HEK293 (cell line): Measurements from ENCODE around the gene DENND1C.

Source experiments
- CTCF ChIA-PET: fragments of 350-600 bp; formaldehyde crosslinking; extraction: SDS; loops from one replicate; lab custom pipeline; 2021; ENCODE audit warnings: antibody characterized with exemption; lab: Yijun Ruan, JAX
- POLR2A ChIA-PET: fragments of 300-600 bp; formaldehyde crosslinking; extraction: SDS; loops from one replicate; lab custom pipeline; 2020; ENCODE audit warnings: antibody characterized with exemption, inconsistent platforms; lab: Yijun Ruan, JAX
- H3K27ac ChIP-seq: fragments of 200-500 bp; sonication (Bioruptor generic); 2 replicates; pipeline ENCODE4 v1.5.1; 2014; ENCODE audit warnings: low read depth, low read length, control low read depth, inconsistent platforms; ENCODE audit errors: extremely low read depth
- H3K36me3 ChIP-seq, 2 experiments: fragments of 200-500 bp in 1 of 2; sonication (Bioruptor generic) in 1 of 2; 1 replicate in 1 of 2; 2 replicates in 1 of 2; pipeline ENCODE4 v1.5.1; 2014 to 2017; ENCODE audit warnings: inconsistent platforms in 2 of 2, low read length in 2 of 2; ENCODE audit not compliant: control insufficient read depth in 2 of 2, insufficient read depth in 1 of 2
- H3K4me1 ChIP-seq: fragments of 200-500 bp; sonication (Bioruptor generic); 2 replicates; pipeline ENCODE4 v1.5.1; 2014; ENCODE audit warnings: mild to moderate bottlenecking, low read length, inconsistent platforms; ENCODE audit not compliant: control insufficient read depth, insufficient read depth
- H3K4me3 ChIP-seq: 2 replicates; pipeline ENCODE4 v1.5.1; 2011; ENCODE audit warnings: low read depth, mild to moderate bottlenecking, control low read depth, low read length, moderate library complexity
- H3K9me3 ChIP-seq: fragments of 200-500 bp; sonication (Bioruptor generic); 2 replicates; pipeline ENCODE4 v1.5.1; 2014; ENCODE audit warnings: low read depth, low read length, inconsistent platforms; ENCODE audit not compliant: control insufficient read depth, insufficient read depth
- OSR2 ChIP-seq: fragments of 450-650 bp; formaldehyde crosslinking; IDR thresholded peaks from 2 replicates; pipeline ENCODE4 v1.5.1; 2016; ENCODE audit warnings: missing biosample characterization, missing genetic modification characterization
- ZBTB1 ChIP-seq: fragments of 450-650 bp; formaldehyde crosslinking; IDR thresholded peaks from 2 replicates; pipeline ENCODE4 v1.5.1; 2016; ENCODE audit warnings: missing biosample characterization, missing genetic modification characterization
- ZNF157 ChIP-seq: fragments of 450-650 bp; formaldehyde crosslinking; IDR thresholded peaks from 2 replicates; pipeline ENCODE4 v1.5.1; 2016; ENCODE audit warnings: missing biosample characterization, missing genetic modification characterization
- ZNF214 ChIP-seq: fragments of 450-650 bp; formaldehyde crosslinking; IDR thresholded peaks from 2 replicates; pipeline ENCODE4 v1.5.1; 2017; ENCODE audit warnings: missing biosample characterization, mild to moderate bottlenecking, missing genetic modification characterization, borderline replicate concordance
- ZNF23 ChIP-seq: fragments of 450-650 bp; formaldehyde crosslinking; IDR thresholded peaks from 2 replicates; pipeline ENCODE4 v1.5.1; 2016; ENCODE audit warnings: missing biosample characterization, missing genetic modification characterization, borderline replicate concordance
- ZNF266 ChIP-seq: fragments of 450-650 bp; formaldehyde crosslinking; IDR thresholded peaks from 2 replicates; pipeline ENCODE4 v1.5.1; 2016; ENCODE audit warnings: missing biosample characterization, missing genetic modification characterization, low read depth
- ZNF335 ChIP-seq: fragments of 450-650 bp; formaldehyde crosslinking; conservative IDR thresholded peaks from 2 replicates; pipeline ENCODE4 v1.5.1; 2016; ENCODE audit warnings: missing biosample characterization, missing genetic modification characterization
- ZNF37A ChIP-seq: fragments of 450-650 bp; IDR thresholded peaks from 2 replicates; pipeline ENCODE4 v1.5.1; 2018; ENCODE audit warnings: missing biosample characterization, missing genetic modification characterization
- ZNF394 ChIP-seq: fragments of 450-650 bp; formaldehyde crosslinking; IDR thresholded peaks from 2 replicates; pipeline ENCODE4 v1.5.1; 2016; ENCODE audit warnings: missing biosample characterization, missing genetic modification characterization, mild to moderate bottlenecking, moderate library complexity, borderline replicate concordance
- ZNF404 ChIP-seq: fragments of 450-650 bp; formaldehyde crosslinking; IDR thresholded peaks from 2 replicates; pipeline ENCODE4 v1.5.1; 2017; ENCODE audit warnings: missing biosample characterization, missing genetic modification characterization
- ZNF416 ChIP-seq: fragments of 450-650 bp; formaldehyde crosslinking; IDR thresholded peaks from 2 replicates; pipeline ENCODE4 v1.5.1; 2016; ENCODE audit warnings: missing biosample characterization, missing genetic modification characterization
- ZNF48 ChIP-seq: fragments of 450-650 bp; formaldehyde crosslinking; IDR thresholded peaks from 2 replicates; pipeline ENCODE4 v1.5.1; 2016; ENCODE audit warnings: missing biosample characterization, missing genetic modification characterization
- ZNF514 ChIP-seq: fragments of 450-650 bp; formaldehyde crosslinking; IDR thresholded peaks from 2 replicates; pipeline ENCODE4 v1.5.1; 2016; ENCODE audit warnings: missing biosample characterization, missing genetic modification characterization
- ZNF558 ChIP-seq: fragments of 450-650 bp; formaldehyde crosslinking; IDR thresholded peaks from 2 replicates; pipeline ENCODE4 v1.5.1; 2016; ENCODE audit warnings: missing biosample characterization, missing genetic modification characterization
- ZNF596 ChIP-seq: fragments of 450-650 bp; IDR thresholded peaks from 2 replicates; pipeline ENCODE4 v1.5.0; 2018; ENCODE audit warnings: missing biosample characterization, mild to moderate bottlenecking, missing genetic modification characterization, moderate library complexity
- ZNF610 ChIP-seq: fragments of 450-650 bp; formaldehyde crosslinking; IDR thresholded peaks from 2 replicates; pipeline ENCODE4 v1.5.1; 2016; ENCODE audit warnings: missing biosample characterization, missing genetic modification characterization, borderline replicate concordance
- ZNF626 ChIP-seq: fragments of 450-650 bp; sonication (Bioruptor Pico); formaldehyde crosslinking; IDR thresholded peaks from 2 replicates; pipeline ENCODE4 v1.5.1; 2018; ENCODE audit warnings: missing biosample characterization, missing genetic modification characterization, inconsistent platforms
- ZNF76 ChIP-seq: fragments of 450-650 bp; formaldehyde crosslinking; IDR thresholded peaks from 2 replicates; pipeline ENCODE4; 2016; ENCODE audit warnings: low read depth, missing biosample characterization, missing genetic modification characterization, borderline replicate concordance
- ZNF777 ChIP-seq: fragments of 450-650 bp; formaldehyde crosslinking; IDR thresholded peaks from 2 replicates; pipeline ENCODE4 v1.5.1; 2017; ENCODE audit warnings: missing biosample characterization, missing genetic modification characterization, borderline replicate concordance
- ZNF837 ChIP-seq: fragments of 450-650 bp; formaldehyde crosslinking; IDR thresholded peaks from 2 replicates; pipeline ENCODE4 v1.5.1; 2016; ENCODE audit warnings: missing biosample characterization, missing genetic modification characterization
- ZSCAN23 ChIP-seq: fragments of 450-650 bp; formaldehyde crosslinking; IDR thresholded peaks from 2 replicates; pipeline ENCODE4 v1.5.1; 2016; ENCODE audit warnings: missing biosample characterization, missing genetic modification characterization
- TF ChIP-seq, protein P1 (sequence below): fragments of 450-650 bp; formaldehyde crosslinking; IDR thresholded peaks from 2 replicates; pipeline ENCODE4 v1.5.1; 2016; ENCODE audit warnings: missing biosample characterization, missing genetic modification characterization
- TF ChIP-seq, protein P2 (sequence below): fragments of 450-650 bp; IDR thresholded peaks from 2 replicates; pipeline ENCODE4 v1.5.1; 2018; ENCODE audit warnings: missing biosample characterization, missing genetic modification characterization
- TF ChIP-seq, protein P3 (sequence below): fragments of 450-650 bp; formaldehyde crosslinking; IDR thresholded peaks from 2 replicates; pipeline ENCODE4 v1.5.1; 2017; ENCODE audit warnings: missing biosample characterization, missing genetic modification characterization

DENND1C gene

DNA sequence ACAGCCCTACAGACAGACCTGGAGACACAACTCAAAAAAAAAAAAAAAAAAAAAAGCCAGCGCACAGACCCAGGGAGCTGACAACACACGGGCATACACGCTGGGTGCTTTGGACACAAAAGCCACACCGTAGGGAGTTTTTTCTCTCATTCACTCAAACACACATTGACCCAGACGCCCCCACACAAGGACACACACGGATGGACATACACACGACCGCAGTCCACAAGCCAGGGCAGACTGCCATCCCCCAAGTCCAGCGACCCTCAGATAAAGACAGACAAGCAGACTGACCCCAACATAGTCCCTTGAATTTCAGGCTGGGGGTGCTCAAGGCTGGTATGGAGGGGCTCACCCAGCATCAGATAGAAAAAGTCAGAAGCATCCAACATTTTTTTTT lies 32.5 kb upstream of the DENND1C start (continued):
- TF ChIP-seq ZNF596 (no peak), ZNF626 (tag by site-specific recombination) (no peak), ZNF777 (tag by site-specific recombination) (no peak), ZSCAN23 (tag by site-specific recombination) (no peak)
- TF ChIP-seq, protein P1, sequence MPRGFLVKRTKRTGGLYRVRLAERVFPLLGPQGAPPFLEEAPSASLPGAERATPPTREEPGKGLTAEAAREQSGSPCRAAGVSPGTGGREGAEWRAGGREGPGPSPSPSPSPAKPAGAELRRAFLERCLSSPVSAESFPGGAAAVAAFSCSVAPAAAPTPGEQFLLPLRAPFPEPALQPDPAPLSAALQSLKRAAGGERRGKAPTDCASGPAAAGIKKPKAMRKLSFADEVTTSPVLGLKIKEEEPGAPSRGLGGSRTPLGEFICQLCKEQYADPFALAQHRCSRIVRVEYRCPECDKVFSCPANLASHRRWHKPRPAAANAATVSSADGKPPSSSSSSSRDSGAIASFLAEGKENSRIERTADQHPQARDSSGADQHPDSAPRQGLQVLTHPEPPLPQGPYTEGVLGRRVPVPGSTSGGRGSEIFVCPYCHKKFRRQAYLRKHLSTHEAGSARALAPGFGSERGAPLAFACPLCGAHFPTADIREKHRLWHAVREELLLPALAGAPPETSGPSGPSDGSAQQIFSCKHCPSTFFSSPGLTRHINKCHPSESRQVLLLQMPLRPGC, result no peak

DNA sequence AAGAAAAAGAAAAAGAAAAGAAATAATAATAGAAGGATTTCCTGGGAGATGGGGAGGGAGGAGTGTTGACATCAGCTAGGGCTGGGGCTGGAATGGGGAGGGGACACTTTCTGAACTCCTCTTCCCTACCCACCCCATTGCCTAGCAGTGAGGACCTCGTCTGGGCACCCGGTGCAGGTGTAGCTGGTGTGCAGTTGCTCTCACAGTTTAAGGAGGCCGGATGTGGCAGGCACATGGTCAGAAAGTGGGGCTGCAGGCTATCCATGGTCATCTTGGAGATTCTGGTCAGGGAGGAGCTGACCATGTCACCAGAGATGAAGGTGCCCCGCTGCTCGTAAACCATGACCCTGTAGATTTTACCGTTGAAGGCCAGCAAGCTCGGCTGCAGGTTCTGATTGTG lies 29.0 kb upstream of the DENND1C start:
- TF ChIP-seq ZNF610 (no peak), ZNF48 (tag by site-specific recombination) (no peak), ZNF394 (tag by site-specific recombination) (no peak), ZBTB1 (no peak), OSR2 (tag by site-specific recombination) (no peak), ZNF335 (no peak), ZNF404 (tag by site-specific recombination) (no peak), ZNF416 (tag by site-specific recombination) (no peak), ZNF514 (tag by site-specific recombination) (no peak), ZNF157 (tag by site-specific recombination) (no peak), ZNF23 (tag by site-specific recombination) (no peak), ZNF37A (no peak), ZNF837 (tag by site-specific recombination) (no peak), ZNF266 (tag by site-specific recombination) (no peak), ZNF214 (tag by site-specific recombination) (no peak), ZNF76 (tag by site-specific recombination) (no peak), ZNF558 (tag by site-specific recombination) (no peak)
- TF ChIP-seq, protein P2, sequence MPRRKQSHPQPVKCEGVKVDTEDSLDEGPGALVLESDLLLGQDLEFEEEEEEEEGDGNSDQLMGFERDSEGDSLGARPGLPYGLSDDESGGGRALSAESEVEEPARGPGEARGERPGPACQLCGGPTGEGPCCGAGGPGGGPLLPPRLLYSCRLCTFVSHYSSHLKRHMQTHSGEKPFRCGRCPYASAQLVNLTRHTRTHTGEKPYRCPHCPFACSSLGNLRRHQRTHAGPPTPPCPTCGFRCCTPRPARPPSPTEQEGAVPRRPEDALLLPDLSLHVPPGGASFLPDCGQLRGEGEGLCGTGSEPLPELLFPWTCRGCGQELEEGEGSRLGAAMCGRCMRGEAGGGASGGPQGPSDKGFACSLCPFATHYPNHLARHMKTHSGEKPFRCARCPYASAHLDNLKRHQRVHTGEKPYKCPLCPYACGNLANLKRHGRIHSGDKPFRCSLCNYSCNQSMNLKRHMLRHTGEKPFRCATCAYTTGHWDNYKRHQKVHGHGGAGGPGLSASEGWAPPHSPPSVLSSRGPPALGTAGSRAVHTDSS, result no peak
- TF ChIP-seq, protein P3, sequence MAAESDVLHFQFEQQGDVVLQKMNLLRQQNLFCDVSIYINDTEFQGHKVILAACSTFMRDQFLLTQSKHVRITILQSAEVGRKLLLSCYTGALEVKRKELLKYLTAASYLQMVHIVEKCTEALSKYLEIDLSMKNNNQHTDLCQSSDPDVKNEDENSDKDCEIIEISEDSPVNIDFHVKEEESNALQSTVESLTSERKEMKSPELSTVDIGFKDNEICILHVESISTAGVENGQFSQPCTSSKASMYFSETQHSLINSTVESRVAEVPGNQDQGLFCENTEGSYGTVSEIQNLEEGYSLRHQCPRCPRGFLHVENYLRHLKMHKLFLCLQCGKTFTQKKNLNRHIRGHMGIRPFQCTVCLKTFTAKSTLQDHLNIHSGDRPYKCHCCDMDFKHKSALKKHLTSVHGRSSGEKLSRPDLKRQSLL (tag by site-specific recombination), result no peak
- Histone ChIP-seq H3K4me3 (no peak overlapping the region), H3K4me1 (no peaks in the 10 kb centered on the region), H3K27ac (no peak overlapping the region), H3K36me3 (no peaks in the 10 kb centered on the region), H3K9me3 (no peaks in the 10 kb centered on the region)
- POLR2A ChIA-PET, result no interaction called here
- CTCF ChIA-PET, result interaction anchor here (0.6 to 1.1 kb wide), 2 partner anchors 69 to 352 kb away, joined by 3 to 4 read pairs; no protein-coding TSS in a partner anchor
